NCI-H460 (cell line): ENCODE measurements around the gene KIAA1210. TPM values are rescaled to one million over a fixed set of nuclear protein-coding genes. Genes with fewer than 3 reads are reported as not detected.
"Not testable (repeated sequence)": the region's sequence is repeated elsewhere in the genome, so short reads cannot be mapped to it uniquely, and the experiment has no call there.

Experiments used
- DNase-seq: peaks from one replicate; pipeline ENCODE4 v3.0.0-alpha.2; 2016; ENCODE audit warnings: low read depth; ENCODE audit errors: extremely low read depth
- total RNA-seq: library from RNA; depleted of rRNA; stranded (reverse); fragments of >200 nt; shearing (Covaris generic); gene quantifications from 2 replicates; pipeline ENCODE4 v1.2.3, GENCODE V29; 2014; rRNA removed

The KIAA1210 gene
- total RNA-seq, 1 experiment from 2014 or later = not detected

DNA sequence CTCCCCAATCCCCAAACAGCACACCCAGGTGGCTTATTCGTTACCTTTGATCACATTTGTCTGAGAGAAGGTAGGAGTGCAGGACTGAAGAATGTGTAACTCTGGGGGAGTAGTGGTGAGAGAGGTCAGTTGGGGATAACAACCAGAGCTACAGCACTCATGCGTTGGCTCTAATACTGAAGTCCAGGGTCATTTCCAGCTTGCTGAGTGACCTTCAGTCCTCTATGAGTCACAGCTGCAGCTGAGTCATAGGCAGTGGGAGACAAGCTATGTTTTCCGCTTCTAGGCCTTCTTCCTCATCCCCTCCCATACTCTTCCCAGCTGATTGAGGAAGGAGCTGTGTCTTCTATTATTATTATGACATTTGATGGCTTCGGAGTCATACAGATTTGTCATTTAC is 86.4 kb downstream of the KIAA1210 start:
- DNase-seq = peak; percentile 43

DNA sequence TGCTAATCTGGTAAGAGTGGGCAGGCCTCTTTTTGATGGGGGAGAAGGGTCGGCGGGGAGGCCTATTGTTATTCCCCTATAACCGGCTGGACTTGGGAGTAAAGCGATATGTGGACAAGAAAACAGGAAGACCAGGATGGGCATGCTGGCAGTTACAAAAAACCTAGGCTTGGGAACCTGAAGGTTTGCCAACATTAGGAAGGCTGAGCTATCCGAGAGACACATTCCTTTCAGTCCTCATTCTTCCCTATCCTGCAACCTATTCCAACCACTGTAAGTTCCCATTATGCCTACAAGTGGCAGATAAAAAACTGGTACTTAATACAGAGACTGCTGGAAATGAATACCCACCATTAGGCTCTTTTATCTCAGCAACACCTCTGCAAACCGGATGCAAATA is 87.2 kb downstream of the KIAA1210 start:
- no peak for DNase-seq

DNA sequence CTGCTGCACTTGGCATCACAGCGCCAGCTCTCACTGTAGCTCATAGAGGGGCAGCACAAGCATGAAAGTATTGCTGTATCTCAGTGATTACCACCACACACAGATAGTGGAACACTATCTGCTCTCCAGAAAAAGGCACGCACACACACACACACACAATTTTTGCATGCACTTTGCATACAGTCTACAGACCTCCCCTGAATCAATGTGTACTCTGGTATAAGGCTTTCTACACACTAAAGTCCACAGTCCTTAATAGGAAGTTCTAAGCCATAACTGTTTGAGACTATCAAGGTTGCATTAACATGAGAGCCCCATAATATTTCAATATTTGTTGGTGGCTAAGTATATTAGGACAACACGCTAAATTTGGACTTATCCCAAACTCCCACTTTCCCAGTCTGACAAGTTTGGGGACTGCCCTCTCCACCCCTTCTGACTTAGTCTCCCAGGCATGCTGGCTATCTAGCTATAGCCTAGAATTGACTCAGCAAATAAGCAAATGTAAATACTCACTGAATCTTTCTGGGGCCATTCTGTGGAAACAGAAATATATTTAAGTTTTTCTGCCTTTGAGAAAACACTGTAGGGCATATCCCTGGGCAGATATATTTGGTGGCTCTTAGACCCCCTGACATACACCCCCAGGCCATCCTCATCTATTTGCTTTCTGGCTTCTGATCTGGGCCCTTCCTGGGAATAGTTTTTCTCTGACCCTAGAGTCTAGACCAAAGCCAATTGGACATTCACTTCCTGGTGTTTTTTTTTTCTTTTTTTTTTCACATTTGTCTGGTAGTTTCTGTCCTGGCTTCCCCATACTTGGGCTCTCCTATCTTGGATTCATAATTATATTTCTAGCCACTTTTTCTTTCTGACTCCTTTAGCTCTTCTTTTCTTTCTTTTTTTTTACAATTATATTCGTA is 91.2 kb downstream of the KIAA1210 start:
- no peak for DNase-seq

GRCh38 chrX:119030990-119031389 is 96.6 kb downstream of the KIAA1210 start:
- no peak for DNase-seq

DNA sequence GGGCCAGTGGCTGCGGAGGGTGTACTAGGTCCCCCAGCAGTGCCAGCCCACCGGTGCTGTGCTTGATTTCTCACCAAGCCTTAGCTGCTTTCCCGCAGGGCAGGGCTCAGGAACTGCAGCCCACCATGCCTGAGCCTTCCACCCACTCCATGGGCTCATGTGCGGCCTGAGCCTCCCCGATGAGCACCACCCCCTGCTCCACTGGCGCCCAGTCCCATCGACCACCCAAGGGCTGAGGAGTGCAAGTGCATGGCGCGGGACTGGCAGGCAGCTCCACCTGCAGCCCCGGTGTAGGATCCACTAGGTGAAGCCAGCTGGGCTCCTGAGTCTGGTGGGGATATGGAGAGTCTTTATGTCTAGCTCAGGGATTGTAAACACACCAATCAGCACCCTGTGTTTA is 98.0 kb downstream of the KIAA1210 start:
- not testable (repeated sequence) for DNase-seq

DNA sequence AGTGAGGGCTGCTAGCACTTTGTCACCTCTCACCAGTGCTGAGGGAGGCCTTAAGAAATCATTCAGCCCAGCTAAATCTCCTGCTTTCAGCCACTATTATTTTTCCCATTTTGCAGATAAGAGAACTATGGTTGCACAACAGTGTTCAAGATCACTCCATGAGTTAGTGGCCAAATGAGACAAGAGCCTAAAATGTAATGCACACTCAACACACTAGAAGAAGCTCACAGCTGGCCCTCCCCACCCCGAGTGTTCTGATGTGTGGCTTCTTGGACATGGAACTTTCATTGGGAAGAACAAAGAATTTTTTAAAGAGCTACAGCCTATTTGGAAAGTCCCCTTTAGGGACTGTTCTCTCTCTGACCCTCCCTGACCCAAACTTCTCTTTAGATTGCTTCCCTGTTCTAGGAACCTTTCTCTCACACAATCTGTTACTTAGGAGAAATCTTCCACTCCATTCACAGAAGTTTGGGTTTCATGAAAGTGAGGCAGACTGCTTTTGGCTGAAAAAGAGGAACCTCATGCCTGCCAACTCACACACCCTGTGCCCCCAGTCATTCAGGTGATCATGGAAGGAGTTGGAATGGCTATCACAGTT is 98.8 kb downstream of the KIAA1210 start:
- DNase-seq = no peak

Other genes starting within 250 kb of the KIAA1210 start
- gene LONRF3, start 153.2 kb downstream of the KIAA1210 start, total RNA-seq = 9.1 and 11.8 TPM in 2 replicates
- gene CT47C1, start 54.8 kb downstream of the KIAA1210 start, total RNA-seq = not detected in 2 replicates
- gene PGRMC1, start 108.5 kb upstream of the KIAA1210 start, total RNA-seq = 172 and 173 TPM in 2 replicates